Nephron progenitor cell (in vitro differentiated cells): Measurements from ENCODE around the gene ST6GAL1.

Experiments
- DNase-seq: peaks from one replicate; pipeline ENCODE4 v3.0.0; 2021
- H3K27ac Mint-ChIP-seq: 2 replicates; pipeline ENCODE4 v1.8.0; 2021; ENCODE audit warnings: mild to moderate bottlenecking, moderate library complexity, mixed read lengths
- H3K27me3 Mint-ChIP-seq: 2 replicates; pipeline ENCODE4 v1.8.0; 2021; ENCODE audit warnings: mild to moderate bottlenecking, low read depth, mixed read lengths; ENCODE audit not compliant: poor library complexity
- H3K36me3 Mint-ChIP-seq: 2 replicates; pipeline ENCODE4 v1.8.0; 2021; ENCODE audit warnings: low read depth, mixed read lengths
- H3K4me1 Mint-ChIP-seq: 2 replicates; pipeline ENCODE4 v1.8.0; 2021; ENCODE audit warnings: mixed read lengths
- H3K4me3 Mint-ChIP-seq: 2 replicates; pipeline ENCODE4 v1.8.0; 2021; ENCODE audit warnings: mild to moderate bottlenecking, moderate library complexity, mixed read lengths
- H3K9me3 Mint-ChIP-seq: 2 replicates; pipeline ENCODE4 v1.8.0; 2021; ENCODE audit warnings: mild to moderate bottlenecking, moderate library complexity, mixed read lengths
- TF ChIP-seq, protein P1 (sequence below): fragments of 200-600 bp; sonication (generic); IDR thresholded peaks from 2 replicates; pipeline ENCODE4 v1.5.0; 2021; ENCODE audit warnings: antibody characterized with exemption

Gene ST6GAL1

DNA sequence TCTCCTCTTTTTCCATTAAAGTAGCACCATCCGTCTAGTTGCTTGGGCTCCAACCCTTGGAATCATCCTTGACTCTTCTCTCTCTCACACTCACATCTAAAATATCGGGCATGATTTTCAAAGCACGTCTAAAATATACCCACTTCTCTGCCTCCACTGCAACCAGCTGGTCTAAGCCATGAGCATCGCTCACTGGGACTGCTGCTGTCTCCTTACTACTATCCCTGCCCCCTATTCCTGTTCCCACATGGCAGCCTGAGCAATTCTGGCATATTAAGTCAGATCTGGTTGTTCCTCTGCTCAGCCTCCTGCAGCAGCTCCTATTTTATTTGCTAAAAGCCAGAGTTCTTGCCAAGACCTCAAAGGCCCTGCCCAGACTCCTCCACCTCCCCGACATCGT, 53.7 kb downstream of the ST6GAL1 start:
- TF ChIP-seq, protein P1, sequence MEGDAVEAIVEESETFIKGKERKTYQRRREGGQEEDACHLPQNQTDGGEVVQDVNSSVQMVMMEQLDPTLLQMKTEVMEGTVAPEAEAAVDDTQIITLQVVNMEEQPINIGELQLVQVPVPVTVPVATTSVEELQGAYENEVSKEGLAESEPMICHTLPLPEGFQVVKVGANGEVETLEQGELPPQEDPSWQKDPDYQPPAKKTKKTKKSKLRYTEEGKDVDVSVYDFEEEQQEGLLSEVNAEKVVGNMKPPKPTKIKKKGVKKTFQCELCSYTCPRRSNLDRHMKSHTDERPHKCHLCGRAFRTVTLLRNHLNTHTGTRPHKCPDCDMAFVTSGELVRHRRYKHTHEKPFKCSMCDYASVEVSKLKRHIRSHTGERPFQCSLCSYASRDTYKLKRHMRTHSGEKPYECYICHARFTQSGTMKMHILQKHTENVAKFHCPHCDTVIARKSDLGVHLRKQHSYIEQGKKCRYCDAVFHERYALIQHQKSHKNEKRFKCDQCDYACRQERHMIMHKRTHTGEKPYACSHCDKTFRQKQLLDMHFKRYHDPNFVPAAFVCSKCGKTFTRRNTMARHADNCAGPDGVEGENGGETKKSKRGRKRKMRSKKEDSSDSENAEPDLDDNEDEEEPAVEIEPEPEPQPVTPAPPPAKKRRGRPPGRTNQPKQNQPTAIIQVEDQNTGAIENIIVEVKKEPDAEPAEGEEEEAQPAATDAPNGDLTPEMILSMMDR: no peak
- Mint-ChIP-seq H3K27me3 (peaks cover 5% of the 10 kb centered on the region), H3K27ac (peak overlapping the region; percentile 66), H3K36me3 (peaks cover 70% of the 10 kb centered on the region), H3K9me3 (no peaks in the 10 kb centered on the region), H3K4me1 (peaks cover 42% of the 10 kb centered on the region), H3K4me3 (no peak overlapping the region)
- no peak for DNase-seq

DNA sequence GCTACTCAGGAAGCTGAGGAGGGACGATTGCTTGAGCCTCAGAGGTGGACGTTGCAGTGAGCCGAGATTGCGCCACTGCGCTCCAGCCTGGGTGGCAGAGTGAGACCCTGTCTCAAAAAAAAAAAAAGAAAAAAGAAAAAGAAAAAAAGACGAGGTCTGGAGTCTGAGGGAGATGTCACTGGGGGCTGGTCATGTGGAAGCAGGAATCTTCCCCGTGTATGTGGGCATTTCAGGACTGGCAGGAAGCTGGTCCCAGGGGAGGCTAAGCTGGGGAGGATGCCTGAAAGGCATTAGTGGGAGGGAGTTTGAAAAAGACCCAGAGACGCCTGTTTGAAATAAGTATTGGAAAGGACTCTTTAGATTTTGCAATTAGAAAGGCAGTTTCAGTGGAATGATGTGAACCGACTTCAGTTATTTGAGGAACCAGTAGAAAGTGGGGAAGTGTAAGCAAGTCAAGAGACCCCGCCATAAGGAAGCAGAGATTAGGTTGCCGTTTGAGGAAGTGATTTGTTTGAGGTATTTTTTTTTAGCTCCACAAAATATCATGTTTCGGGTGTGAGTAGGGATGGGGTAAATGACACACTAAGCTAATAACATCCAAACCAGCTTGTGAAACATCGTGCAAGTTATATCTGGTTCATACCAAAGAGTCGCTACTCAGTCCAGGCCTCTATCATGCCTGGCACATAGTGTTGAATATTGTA, 55.5 kb downstream of the ST6GAL1 start:
- TF ChIP-seq, protein P1: no peak
- Mint-ChIP-seq H3K4me1 (peaks cover 42% of the 10 kb centered on the region), H3K4me3 (peak overlapping the region; percentile 37), H3K27ac (peak overlapping the region; percentile 50), H3K27me3 (peaks cover 3% of the 10 kb centered on the region), H3K36me3 (peaks cover 81% of the 10 kb centered on the region), H3K9me3 (no peaks in the 10 kb centered on the region)
- DNase-seq: peak; percentile 22

- Mint-ChIP-seq H3K27me3 (peaks cover 3% of the 10 kb centered on the region), H3K4me1 (peaks cover 42% of the 10 kb centered on the region), H3K27ac (peak overlapping the region; percentile 3), H3K4me3 (no peak overlapping the region), H3K9me3 (no peaks in the 10 kb centered on the region), H3K36me3 (peaks cover 81% of the 10 kb centered on the region)
- TF ChIP-seq, protein P1: no peak
- no peak for DNase-seq
These were observed 56.1 kb downstream of the ST6GAL1 start for GRCh38 chr3:186986406-186986805.

GRCh38 chr3:186986816-186987215, 56.5 kb downstream of the ST6GAL1 start:
- H3K4me1 Mint-ChIP-seq: peaks cover 42% of the 10 kb centered on the region
- peaks cover 4% of the 10 kb centered on the region for H3K27me3 Mint-ChIP-seq
- no peak for DNase-seq
- TF ChIP-seq, protein P1: no peak
- H3K27ac Mint-ChIP-seq: peak overlapping the region; percentile 3
- H3K4me3 Mint-ChIP-seq: no peak overlapping the region
- H3K36me3 Mint-ChIP-seq: peaks cover 81% of the 10 kb centered on the region
- no peaks in the 10 kb centered on the region for H3K9me3 Mint-ChIP-seq

DNA sequence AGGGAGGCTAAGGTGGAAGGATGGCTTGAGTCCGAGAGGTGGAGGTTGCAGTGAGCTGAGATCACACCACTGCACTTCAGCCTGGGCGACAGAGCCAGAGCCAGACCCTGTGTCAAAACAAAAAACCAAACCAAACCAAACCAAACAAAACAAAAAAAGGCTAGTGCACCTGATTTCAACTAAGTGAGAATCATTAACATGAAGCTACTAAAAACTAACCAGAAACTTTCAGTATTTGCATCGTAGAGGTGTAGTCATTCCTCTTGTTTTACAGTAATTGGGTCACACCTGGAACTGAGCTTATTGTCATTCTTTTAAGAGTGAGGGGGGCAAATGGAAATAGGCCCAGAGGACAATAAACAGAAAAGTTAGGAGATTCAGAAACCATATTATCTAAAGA, 58.5 kb downstream of the ST6GAL1 start:
- peaks cover 72% of the 10 kb centered on the region for H3K36me3 Mint-ChIP-seq
- H3K9me3 Mint-ChIP-seq: no peaks in the 10 kb centered on the region
- H3K27me3 Mint-ChIP-seq: peaks cover 5% of the 10 kb centered on the region
- no peak overlapping the region for H3K27ac Mint-ChIP-seq
- TF ChIP-seq, protein P1: no peak
- H3K4me1 Mint-ChIP-seq: peaks cover 38% of the 10 kb centered on the region
- no peak for DNase-seq
- no peak overlapping the region for H3K4me3 Mint-ChIP-seq

DNA sequence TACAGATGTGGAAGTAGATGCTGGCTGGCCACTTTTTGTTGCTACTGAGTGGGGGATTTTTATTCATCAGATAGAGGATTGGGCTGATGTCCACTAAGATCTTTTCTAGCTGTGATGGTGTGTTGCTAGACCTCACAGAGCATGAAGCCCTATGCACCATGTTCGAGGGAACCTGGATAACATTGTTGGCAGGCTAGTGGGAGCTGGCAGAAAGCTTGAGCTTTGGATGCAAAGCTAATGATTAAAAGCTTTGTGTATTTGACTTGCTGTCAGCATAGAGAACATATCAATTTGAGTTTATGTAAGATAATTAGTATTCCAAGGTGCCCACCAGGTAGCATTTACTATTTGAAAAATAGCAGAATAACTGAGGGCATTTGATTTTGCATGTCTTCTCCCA, 59.1 kb downstream of the ST6GAL1 start:
- Mint-ChIP-seq H3K4me1 (peaks cover 38% of the 10 kb centered on the region), H3K36me3 (peaks cover 72% of the 10 kb centered on the region), H3K9me3 (no peaks in the 10 kb centered on the region), H3K27ac (no peak overlapping the region), H3K4me3 (no peak overlapping the region), H3K27me3 (peaks cover 5% of the 10 kb centered on the region)
- TF ChIP-seq, protein P1: no peak
- DNase-seq: no peak
